GM12878 (cell line): ENCODE measurements around the gene SPRING1. TPM values are rescaled to one million over a fixed set of nuclear protein-coding genes. Genes with fewer than 3 reads are reported as not detected.

Experiments
- ATF3 ChIP-seq: IDR thresholded peaks from 2 replicates; pipeline ENCODE4 v1.6.1; 2011; ENCODE audit warnings: low read depth, mild to moderate bottlenecking, low read length, moderate library complexity, borderline replicate concordance; ENCODE audit errors: extremely low read depth
- CBFB ChIP-seq: IDR thresholded peaks from 2 replicates; pipeline ENCODE4 v1.6.1; 2016; ENCODE audit warnings: antibody characterized with exemption, low read depth
- CBX5 ChIP-seq: sonication (generic); IDR thresholded peaks from 2 replicates; pipeline ENCODE4 v1.6.1; 2016; ENCODE audit warnings: low read depth, moderate library complexity, mild to moderate bottlenecking, inconsistent platforms
- EGR1 ChIP-seq, 2 experiments: IDR thresholded peaks; 1 replicate in 1 of 2; 2 replicates in 1 of 2; pipeline ENCODE4 v1.6.1; 2011 to 2012; ENCODE audit warnings: low read depth in 2 of 2, low read length in 2 of 2, borderline replicate concordance in 1 of 2, mild to moderate bottlenecking in 1 of 2, moderate library complexity in 1 of 2
- FOS ChIP-seq: IDR thresholded peaks from 3 replicates; pipeline ENCODE4 v1.6.1; 2011; ENCODE audit warnings: borderline replicate concordance; ENCODE audit not compliant: insufficient read length; ENCODE audit errors: extremely low read depth
- IKZF1 ChIP-seq: fragments of 450-650 bp; conservative IDR thresholded peaks from 2 replicates; pipeline ENCODE4 v1.6.1; 2017; ENCODE audit warnings: antibody characterized with exemption, mild to moderate bottlenecking
- IKZF2 ChIP-seq, 2 experiments: fragments of 450-650 bp; IDR thresholded peaks; 2 replicates each; pipeline ENCODE4 v1.6.1; 2017; ENCODE audit warnings: mild to moderate bottlenecking in 2 of 2, moderate library complexity in 2 of 2
- NFYB ChIP-seq: IDR thresholded peaks from 2 replicates; pipeline ENCODE4 v1.6.1; 2011; ENCODE audit warnings: low read depth, mild to moderate bottlenecking, low read length, improper control_type of control experiment, moderate library complexity; ENCODE audit not compliant: insufficient read depth
- POLR2AphosphoS5 ChIP-seq: IDR thresholded peaks from 2 replicates; pipeline ENCODE4 v1.6.1; 2011; ENCODE audit warnings: mild to moderate bottlenecking, low read length, inconsistent platforms
- REST ChIP-seq: IDR thresholded peaks from 2 replicates; pipeline ENCODE4 v1.6.1; 2012; ENCODE audit warnings: mild to moderate bottlenecking, low read depth, low read length
- SREBF1 ChIP-seq: IDR thresholded peaks from 2 replicates; pipeline ENCODE4 v1.6.1; 2012; ENCODE audit warnings: mild to moderate bottlenecking, low read length
- USF1 ChIP-seq: IDR thresholded peaks from 2 replicates; pipeline ENCODE4 v1.6.1; 2011; ENCODE audit warnings: borderline replicate concordance, low read depth, mild to moderate bottlenecking, moderate library complexity, mixed read lengths, low read length; ENCODE audit not compliant: insufficient read depth; ENCODE audit errors: extremely low read length
- ZNF384 ChIP-seq: IDR thresholded peaks from 2 replicates; pipeline ENCODE4 v1.6.1; 2012; ENCODE audit warnings: low read depth, mild to moderate bottlenecking, low read length, improper control_type of control experiment, borderline replicate concordance
- ZNF622 ChIP-seq: fragments of 450-650 bp; IDR thresholded peaks from 2 replicates; pipeline ENCODE4 v1.6.1; 2017; ENCODE audit warnings: mild to moderate bottlenecking, inconsistent platforms
- polyA plus RNA-seq, 11 experiments: library from polyadenylated mRNA; depleted of rRNA in 4 of 11; unstranded in 6 of 11; stranded (reverse) in 5 of 11; fragments of >200 nt; fragmentation: Nextera tagmentation in 4 of 11; fragmentation: Illumina TruSeq in 1 of 11; extraction: Ambion mirVana in 4 of 11; extraction: Trizol in 1 of 11; gene quantifications; 1 replicate in 1 of 11; 2 replicates in 10 of 11; pipeline versions ENCODE4 v1.2.1 to v1.2.3, GENCODE V29; 2011 to 2016; ENCODE audit warnings: inconsistent platforms in 2 of 11, missing spikeins in 2 of 11, low read depth in 1 of 11
- total RNA-seq, 4 experiments: library from RNA; depleted of rRNA in 3 of 4; stranded (reverse); fragments of >200 nt in 3 of 4; fragmentation: Illumina TruSeq in 1 of 4; extraction: Trizol in 1 of 4; gene quantifications; 2 replicates each; pipeline versions ENCODE4 v1.2.1 to v1.2.3, GENCODE V29; 2013 to 2021

SPRING1 gene
- total and polyA plus RNA-seq, 10 of the 15 experiments (the other 5 are each of a cell fraction or from before 2014, with no cell fraction given) = 2.5 to 25.7 (median 14.3) TPM

GRCh38 chr12:116736962-116737773 lies 701 bp downstream of the SPRING1 start (continued):
- TF ChIP-seq CBX5 (no peak), IKZF2 (IDR thresholded peaks at IDR 0.05) (peak; percentile 57 to 67), POLR2AphosphoS5 (no peak), NFYB (no peak), EGR1 (IDR thresholded peaks at IDR 0.05; ENCODE audit: borderline replicate concordance in 1 of 2, low read depth in 2 of 2, low read length in 2 of 2) (0 out of 3 replicates have a peak, but pooled peaks of 1 of the 2 experiments have one; percentile 5), FOS (no peak), ZNF384 (no peak), USF1 (no peak), ATF3 (no peak), SREBF1 (no peak), IKZF1 (no peak), CBFB (no peak), ZNF622 (no peak), REST (no peak)
